ENCODE measurements around the gene MMP14. TPM values are rescaled to one million over a fixed set of nuclear protein-coding genes. Genes with fewer than 3 reads are reported as not detected.
A peak's percentile ranks its signal among the peaks of the same experiment; 100 is the strongest.

Gene MMP14
- total and polyA plus RNA-seq, 2 of the 13 experiments (the other 11 are each of a cell fraction or from before 2014, with no cell fraction given) = 5.2 to 9.8 TPM

DNA sequence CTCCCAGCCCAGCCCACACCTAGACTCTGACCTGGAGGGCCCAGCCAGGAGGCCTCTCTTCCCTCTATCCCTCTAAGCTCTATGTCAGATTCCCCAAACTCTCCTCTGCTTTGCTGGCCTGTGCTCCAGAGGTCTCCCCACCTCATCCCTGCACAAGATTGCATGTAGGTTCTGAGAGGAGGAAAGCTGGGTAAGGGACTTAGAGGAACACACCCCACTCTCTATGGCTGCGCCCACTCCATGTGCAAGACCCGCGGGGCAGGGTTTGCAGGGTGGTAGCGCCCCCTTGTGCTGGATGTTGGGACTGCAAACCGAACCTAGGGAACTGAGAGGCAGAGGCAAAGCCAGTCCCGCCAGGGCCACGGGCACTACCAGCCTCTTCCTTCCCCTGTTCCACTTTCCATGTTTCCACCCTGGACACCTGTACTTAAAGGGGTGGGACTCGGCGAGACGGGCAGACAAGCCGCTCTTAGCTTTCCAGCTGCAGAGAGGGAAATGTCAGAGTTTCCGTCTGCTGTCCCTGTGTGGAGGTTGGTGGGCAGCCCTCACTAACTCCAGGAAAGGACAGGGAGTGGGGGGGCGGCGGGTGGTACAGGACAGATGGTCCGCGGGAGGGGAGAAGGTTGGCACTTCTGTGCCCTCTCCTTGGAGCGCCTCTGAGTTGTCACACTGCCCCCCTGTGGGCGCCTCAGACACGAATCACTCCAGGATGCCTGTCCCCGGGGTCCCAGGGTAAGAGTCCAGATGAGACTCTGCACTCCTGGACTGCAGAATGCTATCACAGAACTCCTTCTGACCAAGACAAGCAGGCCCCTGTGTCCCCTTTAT is 16.8 kb downstream of the MMP14 start (continued):
- TF ChIP-seq ZSCAN25 (CRISPR knock-in tag; IDR thresholded peaks at IDR 0.05) (peak; percentile 98), ZNF10 (CRISPR knock-in tag; IDR thresholded peaks at IDR 0.05; ENCODE audit: borderline replicate concordance, low read depth) (0 out of 2 replicates have a peak, but pooled peaks have one; percentile 44), RBFOX2 (IDR thresholded peaks at IDR 0.05; ENCODE audit: low read depth, low read length) (no peak), TEAD3 (CRISPR knock-in tag; optimal IDR thresholded peaks at IDR 0.05; ENCODE audit: borderline replicate concordance) (peak; percentile 80), PRPF4 (IDR thresholded peaks at IDR 0.05; ENCODE audit: low read depth, low read length, poor library complexity, severe bottlenecking) (no peak), ZNF562 (CRISPR knock-in tag; IDR thresholded peaks at IDR 0.05; ENCODE audit: borderline replicate concordance) (no peak), NCOA5 (CRISPR knock-in tag; IDR thresholded peaks at IDR 0.05) (no peak), ZNF101 (CRISPR knock-in tag; IDR thresholded peaks at IDR 0.05; ENCODE audit: borderline replicate concordance, low read depth) (no peak), ZNF337 (CRISPR knock-in tag; IDR thresholded peaks at IDR 0.05; ENCODE audit: borderline replicate concordance, low read depth) (peak; percentile 93; the same call in 1 of the 2 replicates), JUND (CRISPR knock-in tag; IDR thresholded peaks at IDR 0.05) (0 out of 2 replicates have a peak, but pooled peaks have one; percentile 48), POLR2G (IDR thresholded peaks at IDR 0.05; ENCODE audit: low read depth, low read length) (no peak), AGO2 (optimal IDR thresholded peaks at IDR 0.05; ENCODE audit: low read depth, low read length) (no peak), ZNF775 (CRISPR knock-in tag; IDR thresholded peaks at IDR 0.05; ENCODE audit: borderline replicate concordance) (no peak; the same call in 1 of the 2 replicates), KDM2A (CRISPR knock-in tag; IDR thresholded peaks at IDR 0.05; ENCODE audit: borderline replicate concordance, low read depth) (peak; percentile 97)
- TF ChIP-seq, protein P1, sequence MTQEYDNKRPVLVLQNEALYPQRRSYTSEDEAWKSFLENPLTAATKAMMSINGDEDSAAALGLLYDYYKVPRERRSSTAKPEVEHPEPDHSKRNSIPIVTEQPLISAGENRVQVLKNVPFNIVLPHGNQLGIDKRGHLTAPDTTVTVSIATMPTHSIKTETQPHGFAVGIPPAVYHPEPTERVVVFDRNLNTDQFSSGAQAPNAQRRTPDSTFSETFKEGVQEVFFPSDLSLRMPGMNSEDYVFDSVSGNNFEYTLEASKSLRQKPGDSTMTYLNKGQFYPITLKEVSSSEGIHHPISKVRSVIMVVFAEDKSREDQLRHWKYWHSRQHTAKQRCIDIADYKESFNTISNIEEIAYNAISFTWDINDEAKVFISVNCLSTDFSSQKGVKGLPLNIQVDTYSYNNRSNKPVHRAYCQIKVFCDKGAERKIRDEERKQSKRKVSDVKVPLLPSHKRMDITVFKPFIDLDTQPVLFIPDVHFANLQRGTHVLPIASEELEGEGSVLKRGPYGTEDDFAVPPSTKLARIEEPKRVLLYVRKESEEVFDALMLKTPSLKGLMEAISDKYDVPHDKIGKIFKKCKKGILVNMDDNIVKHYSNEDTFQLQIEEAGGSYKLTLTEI (CRISPR knock-in tag; conservative IDR thresholded peaks at IDR 0.05) = no peak
- TF ChIP-seq, protein P2, sequence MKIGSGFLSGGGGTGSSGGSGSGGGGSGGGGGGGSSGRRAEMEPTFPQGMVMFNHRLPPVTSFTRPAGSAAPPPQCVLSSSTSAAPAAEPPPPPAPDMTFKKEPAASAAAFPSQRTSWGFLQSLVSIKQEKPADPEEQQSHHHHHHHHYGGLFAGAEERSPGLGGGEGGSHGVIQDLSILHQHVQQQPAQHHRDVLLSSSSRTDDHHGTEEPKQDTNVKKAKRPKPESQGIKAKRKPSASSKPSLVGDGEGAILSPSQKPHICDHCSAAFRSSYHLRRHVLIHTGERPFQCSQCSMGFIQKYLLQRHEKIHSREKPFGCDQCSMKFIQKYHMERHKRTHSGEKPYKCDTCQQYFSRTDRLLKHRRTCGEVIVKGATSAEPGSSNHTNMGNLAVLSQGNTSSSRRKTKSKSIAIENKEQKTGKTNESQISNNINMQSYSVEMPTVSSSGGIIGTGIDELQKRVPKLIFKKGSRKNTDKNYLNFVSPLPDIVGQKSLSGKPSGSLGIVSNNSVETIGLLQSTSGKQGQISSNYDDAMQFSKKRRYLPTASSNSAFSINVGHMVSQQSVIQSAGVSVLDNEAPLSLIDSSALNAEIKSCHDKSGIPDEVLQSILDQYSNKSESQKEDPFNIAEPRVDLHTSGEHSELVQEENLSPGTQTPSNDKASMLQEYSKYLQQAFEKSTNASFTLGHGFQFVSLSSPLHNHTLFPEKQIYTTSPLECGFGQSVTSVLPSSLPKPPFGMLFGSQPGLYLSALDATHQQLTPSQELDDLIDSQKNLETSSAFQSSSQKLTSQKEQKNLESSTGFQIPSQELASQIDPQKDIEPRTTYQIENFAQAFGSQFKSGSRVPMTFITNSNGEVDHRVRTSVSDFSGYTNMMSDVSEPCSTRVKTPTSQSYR (CRISPR knock-in tag; IDR thresholded peaks at IDR 0.05; ENCODE audit: borderline replicate concordance) = no peak
- TF ChIP-seq, protein P3, sequence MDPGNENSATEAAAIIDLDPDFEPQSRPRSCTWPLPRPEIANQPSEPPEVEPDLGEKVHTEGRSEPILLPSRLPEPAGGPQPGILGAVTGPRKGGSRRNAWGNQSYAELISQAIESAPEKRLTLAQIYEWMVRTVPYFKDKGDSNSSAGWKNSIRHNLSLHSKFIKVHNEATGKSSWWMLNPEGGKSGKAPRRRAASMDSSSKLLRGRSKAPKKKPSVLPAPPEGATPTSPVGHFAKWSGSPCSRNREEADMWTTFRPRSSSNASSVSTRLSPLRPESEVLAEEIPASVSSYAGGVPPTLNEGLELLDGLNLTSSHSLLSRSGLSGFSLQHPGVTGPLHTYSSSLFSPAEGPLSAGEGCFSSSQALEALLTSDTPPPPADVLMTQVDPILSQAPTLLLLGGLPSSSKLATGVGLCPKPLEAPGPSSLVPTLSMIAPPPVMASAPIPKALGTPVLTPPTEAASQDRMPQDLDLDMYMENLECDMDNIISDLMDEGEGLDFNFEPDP (CRISPR knock-in tag; conservative IDR thresholded peaks at IDR 0.05) = 0 out of 2 replicates have a peak, but pooled peaks have one; percentile 39
- TF ChIP-seq, protein P4, sequence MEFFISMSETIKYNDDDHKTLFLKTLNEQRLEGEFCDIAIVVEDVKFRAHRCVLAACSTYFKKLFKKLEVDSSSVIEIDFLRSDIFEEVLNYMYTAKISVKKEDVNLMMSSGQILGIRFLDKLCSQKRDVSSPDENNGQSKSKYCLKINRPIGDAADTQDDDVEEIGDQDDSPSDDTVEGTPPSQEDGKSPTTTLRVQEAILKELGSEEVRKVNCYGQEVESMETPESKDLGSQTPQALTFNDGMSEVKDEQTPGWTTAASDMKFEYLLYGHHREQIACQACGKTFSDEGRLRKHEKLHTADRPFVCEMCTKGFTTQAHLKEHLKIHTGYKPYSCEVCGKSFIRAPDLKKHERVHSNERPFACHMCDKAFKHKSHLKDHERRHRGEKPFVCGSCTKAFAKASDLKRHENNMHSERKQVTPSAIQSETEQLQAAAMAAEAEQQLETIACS (CRISPR knock-in tag; IDR thresholded peaks at IDR 0.05) = no peak
